Glomerular endothelial cell (primary cell): ENCODE measurements around the gene TRIO. TPM values are rescaled to one million over a fixed set of nuclear protein-coding genes. Genes with fewer than 3 reads are reported as not detected.
"Not testable (repeated sequence)": the region's sequence is repeated elsewhere in the genome, so short reads cannot be mapped to it uniquely, and the experiment has no call there.

Source experiments
- DNase-seq: peaks from one replicate; pipeline ENCODE4 v3.0.0-alpha.2; 2011; ENCODE audit warnings: low read depth, low spot score; ENCODE audit errors: extremely low read depth
- total RNA-seq: library from RNA; depleted of rRNA; stranded (reverse); fragments of >200 nt; gene quantifications from 2 replicates; pipeline ENCODE4 v1.2.3, GENCODE V29; 2015

Gene TRIO
- total RNA-seq, 1 donor from 2014 or later: 304 TPM

DNA sequence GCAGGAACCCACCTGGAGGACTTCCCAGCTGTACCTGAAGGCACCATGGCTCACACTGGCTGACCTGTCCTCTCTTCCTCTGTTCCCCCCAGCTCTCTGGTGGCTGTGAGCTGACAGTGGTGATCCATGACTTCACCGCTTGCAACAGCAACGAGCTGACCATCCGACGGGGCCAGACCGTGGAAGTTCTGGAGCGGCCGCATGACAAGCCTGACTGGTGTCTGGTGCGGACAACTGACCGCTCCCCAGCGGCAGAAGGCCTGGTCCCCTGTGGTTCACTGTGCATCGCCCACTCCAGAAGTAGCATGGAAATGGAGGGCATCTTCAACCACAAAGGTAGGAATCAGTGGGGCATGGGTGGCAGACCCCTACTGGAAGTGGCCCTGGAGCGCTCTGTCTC, 276.5 kb downstream of the TRIO start:
- DNase-seq: no peak

DNA sequence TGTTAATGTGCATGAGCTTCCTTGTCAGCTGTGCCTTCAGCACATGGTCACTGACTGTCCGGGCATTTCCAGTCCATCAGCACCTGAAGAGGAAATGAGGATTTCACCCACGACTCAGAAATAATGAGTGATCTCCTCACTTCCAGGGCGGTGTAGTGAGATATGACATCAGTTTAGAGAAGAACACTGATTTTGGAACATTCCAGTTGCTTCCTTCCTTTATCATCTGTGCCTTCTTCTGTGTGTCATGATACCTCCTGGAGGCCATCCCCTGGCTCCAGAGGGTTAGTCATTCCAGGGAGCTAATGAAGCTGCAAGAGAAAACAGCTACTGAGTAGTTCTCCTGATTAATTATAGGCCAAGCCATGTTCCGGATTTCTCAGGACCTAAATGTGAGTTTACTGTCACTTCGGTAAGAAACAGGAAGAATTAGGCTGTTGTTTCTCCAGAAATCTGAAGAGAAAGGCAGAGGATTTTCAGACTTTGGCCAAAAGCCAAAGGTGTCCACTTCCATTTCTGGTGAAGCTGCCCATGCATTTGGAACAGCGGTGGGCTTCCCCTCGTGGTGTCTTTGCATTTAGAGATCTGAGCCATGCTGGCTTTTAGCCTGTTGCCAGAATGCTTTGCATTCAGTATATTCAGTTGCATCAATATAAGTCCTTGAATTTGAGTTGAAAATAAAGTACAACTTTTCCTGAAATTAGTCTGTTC, 277.1 kb downstream of the TRIO start:
- no peak for DNase-seq

DNA sequence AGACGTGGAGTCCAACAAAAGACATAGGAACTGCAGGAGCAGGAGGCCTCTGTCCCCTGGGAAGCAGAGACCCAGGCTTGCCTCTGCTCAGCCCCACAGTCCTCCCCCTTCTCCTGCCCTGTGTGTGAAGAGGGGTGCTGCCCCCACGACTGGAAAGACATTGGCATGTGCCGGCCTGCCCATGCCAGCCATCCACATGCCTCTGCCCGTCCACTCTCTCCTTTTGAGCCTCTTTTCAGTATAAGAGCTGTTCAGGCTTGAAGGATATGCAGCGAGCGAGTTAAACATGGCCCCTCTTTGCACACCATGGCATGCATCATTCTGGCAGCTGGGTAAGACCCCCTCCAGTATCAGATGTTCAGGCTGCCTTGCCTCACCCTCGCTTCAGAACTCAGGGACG, 278.7 kb downstream of the TRIO start:
- no peak for DNase-seq

DNA sequence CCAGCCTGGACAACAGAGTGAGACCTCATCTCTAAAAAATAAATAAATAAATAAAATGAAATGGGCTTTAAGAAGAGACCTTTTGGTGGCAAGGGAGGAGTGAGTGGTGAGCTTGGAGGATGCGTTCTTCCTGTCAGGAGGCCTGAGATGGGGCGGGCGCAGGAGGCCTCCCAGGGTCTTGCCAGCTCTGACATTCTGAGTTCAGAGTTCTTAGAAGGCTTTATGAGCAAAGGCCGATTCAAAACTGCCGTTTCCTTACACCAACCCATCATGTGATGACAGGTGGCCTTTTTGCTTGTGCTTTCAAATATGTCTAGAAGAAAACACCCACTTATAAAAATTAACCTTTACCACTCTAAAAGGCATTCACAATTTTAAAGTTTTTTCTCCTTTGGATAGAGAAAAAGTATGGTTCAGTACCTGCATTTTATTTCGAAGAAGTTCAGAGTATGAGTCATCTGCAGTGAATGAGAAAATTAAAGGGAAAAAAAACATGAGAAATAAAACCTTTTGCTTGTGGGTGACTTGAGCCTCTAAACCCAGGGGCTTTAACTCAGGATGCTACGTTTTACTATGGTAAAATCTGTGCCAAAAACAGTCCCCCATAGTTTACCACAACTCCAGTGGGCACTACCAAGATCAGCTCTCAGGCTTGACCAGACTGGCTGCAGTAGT, 281.0 kb downstream of the TRIO start:
- DNase-seq: no peak

DNA sequence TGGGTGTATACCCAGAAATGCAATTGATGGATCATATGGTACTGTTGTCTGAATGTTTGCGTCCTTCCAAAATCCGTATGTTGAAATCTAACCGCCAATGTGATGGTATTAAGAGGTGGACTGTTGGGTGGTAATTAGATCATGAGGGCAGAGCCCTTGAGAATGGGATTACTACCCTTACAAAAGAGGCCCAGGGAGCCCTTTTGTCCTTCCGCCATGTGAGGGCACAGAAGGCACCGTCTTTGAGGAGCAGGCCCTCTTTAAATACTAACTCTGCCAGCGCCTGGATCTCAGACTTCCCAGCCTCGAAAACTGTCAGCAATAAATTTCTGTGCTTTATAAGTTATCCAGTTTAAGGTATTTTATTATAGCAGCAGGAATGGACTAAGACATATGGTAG, 282.4 kb downstream of the TRIO start:
- DNase-seq: no peak

DNA sequence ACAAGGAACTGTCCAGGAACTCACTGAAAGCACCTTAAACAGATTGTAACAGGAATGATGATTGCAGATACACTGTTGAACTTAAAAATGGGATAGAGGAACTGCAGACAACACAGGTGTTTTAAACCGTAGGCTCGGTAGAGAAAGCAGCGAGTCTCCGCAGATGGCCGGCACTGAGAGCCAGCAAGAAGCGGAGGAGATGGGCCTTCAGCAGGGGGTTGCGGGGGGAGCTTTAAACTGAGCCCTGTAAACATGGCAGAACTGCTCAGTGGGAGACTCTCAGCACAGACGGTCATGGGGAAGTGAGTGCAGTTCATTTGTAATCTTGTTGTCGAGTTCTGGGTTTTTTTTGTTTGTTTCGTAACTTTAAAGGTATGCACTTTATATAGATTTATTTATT, 283.4 kb downstream of the TRIO start:
- DNase-seq: no peak

DNA sequence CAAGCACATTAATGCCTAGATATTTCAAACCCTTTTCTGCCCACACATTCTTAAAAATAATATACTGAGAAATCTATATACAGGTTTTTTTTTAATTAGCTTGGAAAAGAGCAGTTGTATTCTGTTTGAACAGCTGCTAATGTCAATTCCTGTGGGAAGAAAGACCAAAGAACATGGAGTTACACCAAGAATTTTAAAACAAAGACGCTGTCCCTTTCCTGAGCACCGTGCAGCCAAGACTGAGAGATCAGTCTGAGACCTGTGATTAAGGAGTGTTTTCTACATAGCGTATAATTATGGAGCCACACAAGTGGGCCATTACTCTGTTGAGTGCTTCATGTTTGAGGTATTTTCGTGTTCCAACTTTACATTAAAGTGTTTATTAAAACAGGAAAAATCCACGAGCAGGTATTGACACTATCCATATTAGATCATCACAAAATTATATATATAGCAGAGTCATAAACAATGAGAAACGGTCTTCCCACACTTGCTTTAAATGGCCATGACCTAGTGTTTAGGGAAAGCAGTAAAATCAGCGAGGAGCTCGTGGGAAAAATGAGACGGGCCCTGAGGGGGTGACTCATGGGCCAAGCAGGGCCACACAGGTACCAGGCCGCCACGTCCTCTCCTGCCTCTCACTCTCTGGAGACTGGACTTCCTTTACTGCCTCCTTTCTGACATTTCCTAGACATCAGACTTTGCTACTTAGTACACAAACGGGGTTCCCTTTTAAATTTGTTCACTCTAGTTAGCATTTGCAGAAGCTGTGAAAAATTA, 285.4 kb downstream of the TRIO start:
- no peak for DNase-seq

DNA sequence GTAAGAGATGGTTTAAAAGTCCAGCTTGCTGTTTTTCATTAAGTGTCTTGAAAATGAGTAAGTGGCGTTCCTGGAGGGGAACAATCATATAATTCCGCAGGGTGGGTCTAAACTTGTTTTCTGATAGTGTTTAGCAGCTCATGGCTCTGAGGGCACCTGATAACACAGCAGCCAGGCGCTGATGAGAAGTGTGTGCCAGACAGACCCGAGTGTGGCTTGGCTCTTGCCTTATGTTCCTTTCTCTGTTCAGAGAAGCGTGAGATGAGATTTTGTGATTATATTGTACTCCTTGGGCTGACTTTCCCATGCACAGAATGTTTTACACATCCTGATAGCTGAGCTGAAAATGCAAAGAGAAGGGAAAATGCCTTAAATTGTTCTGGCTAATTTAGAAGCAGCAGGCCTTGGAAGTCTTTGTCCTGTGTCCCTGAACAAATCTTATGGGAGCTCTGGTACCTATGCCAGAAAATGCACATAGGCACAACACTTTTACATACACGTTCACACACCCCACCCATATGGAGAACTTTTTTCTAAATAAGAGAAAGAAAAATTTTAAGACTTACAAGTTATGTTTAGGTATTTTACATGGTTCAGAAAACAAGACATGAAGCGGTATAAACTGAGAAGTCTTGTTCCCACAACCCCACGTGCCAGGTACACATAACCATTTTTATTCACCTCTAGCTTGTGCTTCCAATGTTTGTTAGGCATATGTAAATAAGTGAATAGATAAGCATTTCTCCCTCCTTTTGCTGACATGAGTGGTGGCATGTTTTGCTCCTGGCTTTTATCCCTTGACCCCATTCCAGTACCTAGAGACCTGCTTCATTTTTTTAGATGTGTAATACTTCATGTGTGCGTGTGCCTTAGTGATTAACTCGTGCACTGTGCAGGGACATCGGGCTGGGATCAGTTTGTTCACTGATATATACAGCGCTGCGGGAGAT, 286.2 kb downstream of the TRIO start:
- no peak for DNase-seq

DNA sequence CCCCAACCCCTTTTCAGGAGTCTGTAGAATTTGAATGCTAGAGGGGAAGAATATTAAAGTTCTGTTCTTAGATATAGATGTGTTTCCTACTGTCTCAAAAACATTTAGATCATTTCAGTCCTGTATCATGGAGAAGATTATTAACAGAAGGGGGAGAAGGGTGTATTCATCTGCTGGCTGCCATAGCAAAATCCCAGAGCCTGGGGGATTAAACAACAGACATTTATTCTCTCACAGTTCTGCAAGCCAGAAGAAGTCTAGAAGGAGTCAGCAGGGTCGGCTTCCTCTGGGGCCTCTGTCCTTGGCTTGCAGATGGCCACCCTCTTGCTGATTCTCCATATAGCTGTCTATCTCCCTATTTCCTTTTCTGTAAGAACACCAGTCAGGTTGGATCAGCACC, 288.4 kb downstream of the TRIO start:
- DNase-seq: no peak

DNA sequence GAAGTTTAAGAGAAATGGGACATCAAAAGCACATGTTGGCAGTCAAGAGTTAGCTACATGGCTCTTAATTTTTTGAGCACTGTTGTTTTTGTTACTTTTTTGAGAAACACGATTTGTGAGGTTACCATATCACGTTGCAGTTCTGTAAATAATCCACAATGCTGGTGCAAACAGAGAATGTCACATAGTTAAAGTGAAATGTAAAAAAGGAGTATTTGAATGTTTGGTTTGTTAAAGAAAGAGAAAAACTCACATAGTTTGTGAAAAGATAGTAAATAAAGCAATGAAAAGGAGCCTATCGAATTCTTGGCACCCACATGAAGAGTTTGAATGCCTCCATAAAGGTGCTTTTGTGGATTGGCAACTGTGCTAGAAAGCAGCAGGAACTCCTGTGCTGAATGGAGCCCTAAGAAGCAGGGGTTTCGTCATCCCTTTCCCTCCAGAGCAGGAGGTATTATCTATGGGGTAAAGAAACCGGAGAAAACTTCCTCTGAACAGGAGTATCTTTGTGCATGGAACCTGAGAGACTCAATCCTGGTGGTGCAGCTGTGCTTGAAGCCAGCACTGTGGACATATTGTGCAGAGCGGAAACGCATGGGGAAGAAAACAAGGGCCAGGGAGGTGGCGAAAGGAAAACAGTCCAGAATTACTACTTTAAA, 289.9 kb downstream of the TRIO start:
- no peak for DNase-seq

DNA sequence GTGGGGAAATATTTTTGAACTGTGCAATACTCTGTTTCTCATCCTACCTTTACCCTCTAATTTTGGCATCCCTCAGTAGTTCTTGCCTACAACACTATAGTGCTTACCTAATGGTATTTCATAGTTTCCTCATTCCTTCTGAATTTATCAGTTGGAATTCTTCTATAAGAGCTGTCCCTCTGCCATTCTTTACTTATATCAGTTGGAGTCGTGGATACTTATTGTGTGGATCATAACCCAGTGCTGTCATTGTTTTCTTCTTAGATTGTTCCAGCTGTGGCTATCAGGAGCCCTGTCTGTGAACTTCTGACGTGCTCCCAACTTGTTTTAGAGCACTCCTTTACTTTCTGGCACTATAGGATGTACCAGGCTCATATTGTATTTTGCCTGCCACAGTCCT, 292.3 kb downstream of the TRIO start:
- DNase-seq: no peak

DNA sequence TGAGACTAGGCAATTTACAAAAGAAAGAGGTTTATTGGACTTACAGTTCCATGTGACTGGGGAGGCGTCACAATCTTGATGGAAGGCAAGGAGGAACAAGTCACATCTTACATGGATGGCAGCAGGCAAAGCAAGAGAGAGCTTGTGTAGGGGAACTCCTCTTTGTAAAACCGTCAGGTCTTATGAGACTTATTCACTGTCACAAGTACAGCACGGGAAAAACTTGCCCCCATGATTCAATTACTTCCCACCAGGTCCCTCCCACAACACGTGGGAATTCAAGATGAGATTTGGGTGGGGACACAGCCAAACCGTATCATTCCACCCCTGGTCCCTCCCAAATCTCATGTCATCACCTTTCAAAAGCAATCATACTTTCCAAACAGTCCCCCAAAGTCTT, 293.0 kb downstream of the TRIO start:
- DNase-seq: not testable (repeated sequence)

DNA sequence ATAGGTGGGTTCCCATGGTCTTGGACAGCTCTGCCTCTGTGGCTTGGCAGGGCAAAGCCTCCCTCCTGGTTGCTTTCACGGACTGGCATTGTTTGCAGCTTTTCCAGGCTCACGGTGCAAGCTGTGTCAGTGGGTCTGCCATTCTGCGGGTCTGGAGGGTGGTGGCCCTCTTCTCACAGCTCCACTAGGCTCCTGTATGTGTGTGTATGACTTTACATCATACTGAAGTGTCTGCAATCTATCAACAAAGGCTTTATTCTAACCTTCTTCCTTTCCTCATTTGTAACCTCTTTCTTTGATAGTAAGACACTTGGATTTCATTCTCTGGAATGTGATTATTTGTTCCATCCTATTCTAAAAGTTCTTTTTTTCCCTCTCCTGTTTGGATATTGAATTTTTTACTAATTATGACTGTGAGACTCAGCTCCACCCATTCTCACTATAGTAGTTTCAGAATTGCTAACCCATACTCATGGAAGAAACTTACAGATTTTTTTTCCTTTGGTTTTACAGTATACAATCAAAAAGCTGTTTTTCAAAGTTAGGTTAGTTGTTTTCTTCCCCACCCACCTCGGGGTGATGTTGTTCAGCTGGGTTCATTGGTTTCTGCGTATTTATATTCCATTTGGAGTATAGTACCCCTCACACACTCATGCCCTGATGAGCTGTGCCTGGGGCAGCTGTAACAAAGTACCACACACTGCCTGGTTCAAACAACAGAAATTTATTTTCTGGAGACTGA, 293.8 kb downstream of the TRIO start:
- DNase-seq: no peak

DNA sequence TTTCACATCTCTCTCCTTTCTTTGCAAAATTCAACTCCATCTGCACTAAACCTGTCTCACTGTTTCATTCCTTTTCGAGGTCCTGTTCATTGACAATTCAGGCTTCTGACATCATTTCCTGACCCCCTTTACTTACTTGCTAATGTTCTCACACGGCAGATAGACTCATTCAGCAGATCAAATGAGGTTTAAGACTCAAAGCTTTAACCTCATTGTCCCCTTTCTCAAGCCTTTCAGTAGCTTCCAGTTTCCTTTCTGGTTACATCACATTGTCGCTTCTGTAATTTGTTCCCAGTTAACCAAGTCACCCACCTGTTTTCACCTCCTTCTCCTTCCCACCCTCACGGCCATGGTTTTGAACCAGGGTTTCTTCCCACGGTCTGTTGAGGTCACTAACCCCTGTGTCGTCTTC, 295.1 kb downstream of the TRIO start:
- DNase-seq: no peak

DNA sequence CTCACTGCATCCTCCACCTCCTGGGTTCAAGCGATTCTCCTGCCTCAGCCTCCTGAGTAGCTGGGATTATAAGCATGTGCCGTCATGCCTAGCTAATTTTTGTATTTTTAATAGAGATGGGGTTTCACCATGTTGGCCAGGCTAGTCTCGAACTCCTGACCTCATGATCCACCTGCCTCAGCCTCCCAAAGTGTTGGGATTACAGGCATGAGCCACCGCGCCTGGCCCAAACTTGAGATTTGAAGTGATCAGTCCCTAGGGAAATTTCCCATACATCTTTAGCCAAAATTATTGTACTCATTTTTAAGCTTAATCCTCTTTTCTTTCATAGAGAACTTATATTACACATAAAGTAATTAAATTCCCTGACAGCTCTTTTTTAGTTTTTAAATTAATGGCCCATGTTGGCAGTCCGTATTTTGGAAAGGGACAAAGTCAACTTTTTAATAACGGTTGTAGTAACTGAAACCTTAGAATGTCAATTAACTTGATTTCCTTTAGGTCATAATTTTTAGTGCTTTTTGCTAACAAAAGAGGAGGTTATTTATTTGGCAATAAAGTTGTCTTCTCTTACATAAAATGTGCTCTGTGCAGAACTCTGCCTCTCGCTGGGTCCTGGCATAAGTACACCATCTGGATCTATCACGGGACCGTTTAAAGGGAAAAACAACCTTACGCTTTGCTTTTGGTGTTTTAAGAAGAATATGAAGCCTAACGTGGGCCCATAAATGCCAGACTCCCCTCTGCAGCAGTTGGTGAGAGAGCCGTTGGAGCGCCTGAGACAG, 296.1 kb downstream of the TRIO start:
- DNase-seq: no peak

DNA sequence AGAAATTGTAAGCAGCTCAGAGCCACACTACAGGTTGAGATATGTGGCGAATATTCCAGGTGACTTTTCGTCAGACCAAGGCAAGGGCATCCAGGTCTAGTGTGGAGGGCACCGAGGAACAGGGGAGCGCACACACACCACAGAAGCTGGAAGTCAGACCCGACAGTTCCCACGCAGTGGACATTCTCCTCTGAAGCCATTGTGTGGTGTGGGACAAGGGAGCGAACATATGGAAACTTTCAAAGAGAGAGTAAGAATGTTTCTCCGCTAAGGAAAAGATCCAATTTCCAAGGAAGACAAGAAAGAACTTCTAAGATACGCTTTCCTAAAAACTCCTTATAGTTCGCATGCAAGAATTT, 297.1 kb downstream of the TRIO start:
- no peak for DNase-seq

DNA sequence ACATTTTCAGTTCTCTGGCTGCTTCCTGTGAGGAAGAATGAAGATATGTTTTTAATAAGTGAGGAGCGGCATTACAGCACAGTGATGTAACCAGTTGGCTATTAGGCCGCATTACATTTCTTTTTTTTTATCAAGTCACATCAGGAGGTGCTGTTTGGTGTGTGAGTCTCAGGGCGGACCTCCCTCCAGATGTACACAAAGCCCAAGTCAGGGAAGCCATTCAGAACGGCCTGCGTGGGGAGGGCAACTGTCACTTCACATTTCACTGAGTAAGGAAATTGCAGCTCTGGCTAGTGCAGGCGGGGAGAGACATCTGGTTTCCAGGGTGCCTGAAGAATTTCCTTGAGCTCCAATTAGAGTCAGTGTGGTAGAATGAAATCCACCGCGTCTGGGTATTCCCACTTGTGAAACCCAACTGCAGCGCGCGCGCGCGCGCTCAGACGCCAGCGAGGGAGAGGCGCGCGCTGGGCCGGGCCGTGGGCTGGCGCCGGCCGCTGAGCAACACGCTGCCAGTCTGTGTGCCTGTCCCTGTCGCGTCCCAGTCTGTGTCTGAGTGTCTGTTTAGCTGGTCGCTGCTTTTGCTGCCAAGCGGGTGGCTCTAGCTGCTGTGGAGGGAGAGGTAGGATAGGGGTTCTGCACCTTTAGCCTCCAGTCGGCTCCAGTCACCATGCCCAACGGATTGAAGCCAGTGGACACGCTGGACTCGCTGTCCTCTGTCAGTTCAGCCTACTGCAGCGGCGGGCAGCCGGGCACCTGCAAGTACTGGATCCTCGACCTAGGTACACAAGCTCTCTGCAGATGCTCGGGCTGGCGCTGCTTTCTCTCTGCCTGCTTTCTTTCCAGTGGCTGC, 297.7 kb downstream of the TRIO start:
- DNase-seq: no peak

DNA sequence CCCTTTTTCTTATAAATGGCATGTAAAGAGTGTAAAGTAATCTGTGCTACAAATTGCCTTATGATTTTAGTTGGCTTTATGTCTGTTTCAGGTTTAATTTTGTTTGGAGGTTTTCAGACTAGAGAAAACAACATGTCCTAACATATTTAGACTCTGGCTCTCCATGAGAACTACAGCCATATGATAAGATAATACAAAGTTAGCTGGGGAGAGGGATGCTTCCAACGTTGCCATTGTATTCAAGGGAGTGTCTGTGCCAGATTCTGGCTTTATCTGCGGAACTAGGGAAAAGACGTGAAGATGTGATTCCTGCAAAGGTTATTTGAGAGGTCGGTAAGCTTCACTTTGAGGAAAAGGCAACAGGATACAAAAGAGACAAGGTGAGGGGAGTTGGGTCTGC, 298.5 kb downstream of the TRIO start:
- no peak for DNase-seq
